K562 (cell line): Measurements from ENCODE around the gene VPS37D. TPM values are rescaled to one million over a fixed set of nuclear protein-coding genes. Genes with fewer than 3 reads are reported as not detected.

Experiments used
- GTF2E2 ChIP-seq: fragments of 200-800 bp; sonication (Bioruptor generic); IDR thresholded peaks from 2 replicates; pipeline ENCODE4 v1.6.1; 2016; ENCODE audit warnings: missing genetic modification characterization, missing compliant biosample characterization
- HDAC6 ChIP-seq: IDR thresholded peaks from 2 replicates; pipeline ENCODE4 v1.6.1; 2012; ENCODE audit warnings: low read depth, mild to moderate bottlenecking, control low read depth, inconsistent platforms, low read length, moderate library complexity
- NCOA6 ChIP-seq: fragments of 450-650 bp; IDR thresholded peaks from 2 replicates; pipeline ENCODE4 v1.6.1; 2017; ENCODE audit warnings: mild to moderate bottlenecking
- NRF1 ChIP-seq, 2 experiments: fragments of 450-650 bp; IDR thresholded peaks in 1 of 2; conservative IDR thresholded peaks in 1 of 2; 2 replicates each; pipeline ENCODE4 v1.6.1; 2014; ENCODE audit warnings: mild to moderate bottlenecking in 2 of 2
- PCBP1 ChIP-seq: fragments of 200-400 bp; formaldehyde crosslinking; IDR thresholded peaks from 2 replicates; pipeline ENCODE4 v1.6.1; 2018; ENCODE audit warnings: mild to moderate bottlenecking, low read depth, low read length; ENCODE audit not compliant: poor library complexity, severe bottlenecking
- PTRF ChIP-seq: fragments of 450-650 bp; IDR thresholded peaks from 2 replicates; pipeline ENCODE4 v1.6.1; 2016; ENCODE audit warnings: mild to moderate bottlenecking, missing genetic modification characterization, missing compliant biosample characterization
- SMARCE1 ChIP-seq: fragments of 450-650 bp; IDR thresholded peaks from 2 replicates; pipeline ENCODE4 v1.7.1; 2016; ENCODE audit warnings: mild to moderate bottlenecking
- TBL1XR1 ChIP-seq, 2 experiments: IDR thresholded peaks; 2 replicates each; pipeline ENCODE4 v1.6.1; 2012; ENCODE audit warnings: improper control_type of control experiment in 2 of 2, low read length in 2 of 2, mild to moderate bottlenecking in 1 of 2
- TSC22D4 ChIP-seq: fragments of 450-650 bp; IDR thresholded peaks from 2 replicates; pipeline ENCODE4 v1.6.1; 2016; ENCODE audit warnings: missing genetic modification characterization, missing biosample characterization, control low read depth
- polyA plus RNA-seq, 8 experiments: library from polyadenylated mRNA; depleted of rRNA in 4 of 8; stranded (reverse) in 5 of 8; unstranded in 3 of 8; fragments of >200 nt; fragmentation: Nextera tagmentation in 2 of 8; fragmentation: Illumina TruSeq in 1 of 8; extraction: Ambion mirVana in 2 of 8; extraction: Trizol in 1 of 8; gene quantifications; 2 replicates each; pipeline versions ENCODE4 v1.2.1 to v1.2.3, GENCODE V29; 2011 to 2014; ENCODE audit warnings: inconsistent platforms in 1 of 8, missing spikeins in 1 of 8
- total RNA-seq, 7 experiments: library from RNA; depleted of rRNA in 6 of 7; stranded (reverse); fragments of >200 nt in 6 of 7; fragmentation: Illumina TruSeq in 2 of 7; extraction: Trizol in 2 of 7; gene quantifications; 2 replicates each; pipeline versions ENCODE4 v1.2.1 to v1.2.3, GENCODE V29; 2011 to 2021; ENCODE audit warnings: low replicate concordance in 1 of 7
- TF ChIP-seq, protein P1 (sequence below): fragments of 250-450 bp; sonication (Bioruptor Pico); IDR thresholded peaks from 2 replicates; pipeline ENCODE4 v1.4.0; 2020
- TF ChIP-seq, protein P2 (sequence below): sonication (generic); formaldehyde crosslinking; IDR thresholded peaks from 2 replicates; pipeline ENCODE4 v1.8.0; 2022; ENCODE audit warnings: mild to moderate bottlenecking, missing genetic modification reagents
- TF ChIP-seq, protein P3 (sequence below): fragments of 450-650 bp; conservative IDR thresholded peaks from 2 replicates; pipeline ENCODE4 v1.6.1; 2016; ENCODE audit warnings: missing genetic modification characterization, low read depth, mild to moderate bottlenecking, missing compliant biosample characterization, moderate library complexity
- TF ChIP-seq, protein P4 (sequence below): fragments of 450-650 bp; conservative IDR thresholded peaks from 2 replicates; pipeline ENCODE4 v1.6.1; 2016; ENCODE audit warnings: missing genetic modification characterization, low read depth, mild to moderate bottlenecking, control low read depth, missing compliant biosample characterization
- TF ChIP-seq, protein P5 (sequence below): fragments of 200-400 bp; formaldehyde crosslinking; IDR thresholded peaks from 2 replicates; pipeline ENCODE4 v1.6.1; 2017; ENCODE audit warnings: mild to moderate bottlenecking, low read depth, low read length, moderate library complexity
- TF ChIP-seq, protein P6 (sequence below): sonication (generic); formaldehyde crosslinking; IDR thresholded peaks from 2 replicates; pipeline ENCODE4 v1.8.0; 2022; ENCODE audit warnings: mild to moderate bottlenecking, missing genetic modification reagents, borderline replicate concordance

Gene VPS37D
- total and polyA plus RNA-seq, 9 of the 15 experiments (the other 6 are each of a cell fraction or from before 2014, with no cell fraction given), result 0.25 to 2.3 (median 1.0) TPM; not detected in 3

DNA sequence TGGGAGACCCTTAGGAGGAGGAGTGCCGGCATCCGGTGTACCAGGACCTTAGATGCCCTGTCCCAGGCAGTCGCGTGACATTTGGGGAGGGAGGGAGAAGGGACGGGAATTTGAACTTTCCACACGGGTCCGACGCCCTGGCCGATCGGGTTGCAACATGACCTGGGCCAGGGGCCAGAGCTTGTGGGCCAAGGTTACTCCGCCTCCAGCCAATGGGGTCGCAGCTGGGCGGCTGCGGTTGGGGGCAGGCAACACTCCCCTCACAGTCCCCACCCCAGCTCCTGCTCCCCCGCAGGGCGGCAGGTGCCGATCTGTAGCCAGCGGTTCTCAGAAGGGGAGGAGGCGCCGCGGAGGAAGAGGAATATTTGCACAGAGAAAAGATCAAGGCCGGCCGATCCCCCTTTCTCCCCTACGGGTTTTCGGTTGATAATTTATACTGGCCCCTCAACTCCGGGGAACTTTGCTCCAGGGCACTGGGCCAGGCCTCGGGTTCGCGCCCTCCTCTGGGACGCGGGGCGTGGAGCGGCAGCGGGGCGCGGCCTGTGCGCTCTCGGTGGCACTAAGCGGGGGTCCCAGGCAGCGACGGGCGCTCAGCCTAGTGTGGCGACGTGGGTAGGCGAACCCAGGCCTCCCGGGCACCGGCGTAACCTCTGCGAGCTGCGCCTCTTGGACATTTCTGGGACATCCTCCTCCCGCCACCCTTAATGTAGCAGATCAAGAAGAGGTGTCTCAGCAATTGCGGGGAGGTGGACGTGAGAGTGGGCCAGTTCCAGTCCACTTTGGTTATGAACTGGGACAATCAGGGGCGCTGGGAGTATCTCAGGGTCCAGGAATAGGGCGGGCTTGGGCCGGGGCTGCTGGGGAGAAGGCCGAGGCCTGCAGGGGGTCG lies 44.5 kb upstream of the VPS37D start (continued):
- TF ChIP-seq, protein P1, sequence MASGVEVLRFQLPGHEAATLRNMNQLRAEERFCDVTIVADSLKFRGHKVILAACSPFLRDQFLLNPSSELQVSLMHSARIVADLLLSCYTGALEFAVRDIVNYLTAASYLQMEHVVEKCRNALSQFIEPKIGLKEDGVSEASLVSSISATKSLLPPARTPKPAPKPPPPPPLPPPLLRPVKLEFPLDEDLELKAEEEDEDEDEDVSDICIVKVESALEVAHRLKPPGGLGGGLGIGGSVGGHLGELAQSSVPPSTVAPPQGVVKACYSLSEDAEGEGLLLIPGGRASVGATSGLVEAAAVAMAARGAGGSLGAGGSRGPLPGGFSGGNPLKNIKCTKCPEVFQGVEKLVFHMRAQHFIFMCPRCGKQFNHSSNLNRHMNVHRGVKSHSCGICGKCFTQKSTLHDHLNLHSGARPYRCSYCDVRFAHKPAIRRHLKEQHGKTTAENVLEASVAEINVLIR, result no peak
- TF ChIP-seq, protein P2, sequence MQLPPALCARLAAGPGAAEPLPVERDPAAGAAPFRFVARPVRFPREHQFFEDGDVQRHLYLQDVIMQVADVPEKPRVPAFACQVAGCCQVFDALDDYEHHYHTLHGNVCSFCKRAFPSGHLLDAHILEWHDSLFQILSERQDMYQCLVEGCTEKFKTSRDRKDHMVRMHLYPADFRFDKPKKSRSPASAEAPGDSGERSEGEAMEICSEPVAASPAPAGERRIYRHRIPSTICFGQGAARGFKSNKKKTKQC, result peak; percentile 70; the same call in 1 of the 2 replicates
- TF ChIP-seq, protein P3, sequence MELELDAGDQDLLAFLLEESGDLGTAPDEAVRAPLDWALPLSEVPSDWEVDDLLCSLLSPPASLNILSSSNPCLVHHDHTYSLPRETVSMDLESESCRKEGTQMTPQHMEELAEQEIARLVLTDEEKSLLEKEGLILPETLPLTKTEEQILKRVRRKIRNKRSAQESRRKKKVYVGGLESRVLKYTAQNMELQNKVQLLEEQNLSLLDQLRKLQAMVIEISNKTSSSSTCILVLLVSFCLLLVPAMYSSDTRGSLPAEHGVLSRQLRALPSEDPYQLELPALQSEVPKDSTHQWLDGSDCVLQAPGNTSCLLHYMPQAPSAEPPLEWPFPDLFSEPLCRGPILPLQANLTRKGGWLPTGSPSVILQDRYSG (tag), result no peak
- TF ChIP-seq HDAC6 (no peak), PCBP1 (peak; percentile 89), TSC22D4 (tag) (no peak), NRF1 (conservative IDR thresholded peaks at IDR 0.05 in 1 of 2, IDR thresholded peaks at IDR 0.05 in 1 of 2) (no peak; a peak in 1 of 4 replicates), GTF2E2 (tag) (no peak), TBL1XR1 (IDR thresholded peaks at IDR 0.05; ENCODE audit: low read length in 2 of 2) (no peak; a peak in 1 of 4 replicates), SMARCE1 (no peak), NCOA6 (no peak), PTRF (tag) (no peak)
- TF ChIP-seq, protein P4, sequence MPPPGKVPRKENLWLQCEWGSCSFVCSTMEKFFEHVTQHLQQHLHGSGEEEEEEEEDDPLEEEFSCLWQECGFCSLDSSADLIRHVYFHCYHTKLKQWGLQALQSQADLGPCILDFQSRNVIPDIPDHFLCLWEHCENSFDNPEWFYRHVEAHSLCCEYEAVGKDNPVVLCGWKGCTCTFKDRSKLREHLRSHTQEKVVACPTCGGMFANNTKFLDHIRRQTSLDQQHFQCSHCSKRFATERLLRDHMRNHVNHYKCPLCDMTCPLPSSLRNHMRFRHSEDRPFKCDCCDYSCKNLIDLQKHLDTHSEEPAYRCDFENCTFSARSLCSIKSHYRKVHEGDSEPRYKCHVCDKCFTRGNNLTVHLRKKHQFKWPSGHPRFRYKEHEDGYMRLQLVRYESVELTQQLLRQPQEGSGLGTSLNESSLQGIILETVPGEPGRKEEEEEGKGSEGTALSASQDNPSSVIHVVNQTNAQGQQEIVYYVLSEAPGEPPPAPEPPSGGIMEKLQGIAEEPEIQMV, result no peak
- TF ChIP-seq, protein P5, sequence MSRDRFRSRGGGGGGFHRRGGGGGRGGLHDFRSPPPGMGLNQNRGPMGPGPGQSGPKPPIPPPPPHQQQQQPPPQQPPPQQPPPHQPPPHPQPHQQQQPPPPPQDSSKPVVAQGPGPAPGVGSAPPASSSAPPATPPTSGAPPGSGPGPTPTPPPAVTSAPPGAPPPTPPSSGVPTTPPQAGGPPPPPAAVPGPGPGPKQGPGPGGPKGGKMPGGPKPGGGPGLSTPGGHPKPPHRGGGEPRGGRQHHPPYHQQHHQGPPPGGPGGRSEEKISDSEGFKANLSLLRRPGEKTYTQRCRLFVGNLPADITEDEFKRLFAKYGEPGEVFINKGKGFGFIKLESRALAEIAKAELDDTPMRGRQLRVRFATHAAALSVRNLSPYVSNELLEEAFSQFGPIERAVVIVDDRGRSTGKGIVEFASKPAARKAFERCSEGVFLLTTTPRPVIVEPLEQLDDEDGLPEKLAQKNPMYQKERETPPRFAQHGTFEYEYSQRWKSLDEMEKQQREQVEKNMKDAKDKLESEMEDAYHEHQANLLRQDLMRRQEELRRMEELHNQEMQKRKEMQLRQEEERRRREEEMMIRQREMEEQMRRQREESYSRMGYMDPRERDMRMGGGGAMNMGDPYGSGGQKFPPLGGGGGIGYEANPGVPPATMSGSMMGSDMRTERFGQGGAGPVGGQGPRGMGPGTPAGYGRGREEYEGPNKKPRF, result no peak
- TF ChIP-seq, protein P6, sequence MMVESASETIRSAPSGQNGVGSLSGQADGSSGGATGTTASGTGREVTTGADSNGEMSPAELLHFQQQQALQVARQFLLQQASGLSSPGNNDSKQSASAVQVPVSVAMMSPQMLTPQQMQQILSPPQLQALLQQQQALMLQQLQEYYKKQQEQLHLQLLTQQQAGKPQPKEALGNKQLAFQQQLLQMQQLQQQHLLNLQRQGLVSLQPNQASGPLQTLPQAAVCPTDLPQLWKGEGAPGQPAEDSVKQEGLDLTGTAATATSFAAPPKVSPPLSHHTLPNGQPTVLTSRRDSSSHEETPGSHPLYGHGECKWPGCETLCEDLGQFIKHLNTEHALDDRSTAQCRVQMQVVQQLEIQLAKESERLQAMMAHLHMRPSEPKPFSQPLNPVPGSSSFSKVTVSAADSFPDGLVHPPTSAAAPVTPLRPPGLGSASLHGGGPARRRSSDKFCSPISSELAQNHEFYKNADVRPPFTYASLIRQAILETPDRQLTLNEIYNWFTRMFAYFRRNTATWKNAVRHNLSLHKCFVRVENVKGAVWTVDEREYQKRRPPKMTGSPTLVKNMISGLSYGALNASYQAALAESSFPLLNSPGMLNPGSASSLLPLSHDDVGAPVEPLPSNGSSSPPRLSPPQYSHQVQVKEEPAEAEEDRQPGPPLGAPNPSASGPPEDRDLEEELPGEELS (CRISPR knock-in tag), result no peak
